BLaER1 treated with 17β-estradiol and CSF1 and Interleukin-3, amounts not matched to agents 10 nM and 100 nM (cell line): Measurements from ENCODE around the gene PPP1R14C.
"Not testable (repeated sequence)": the region's sequence is repeated elsewhere in the genome, so short reads cannot be mapped to it uniquely, and the experiment has no call there.

Experiments used
- H3K27ac ChIP-seq, 11 experiments: shearing (Covaris generic); formaldehyde crosslinking; 2 replicates each; pipeline ENCODE4 v1.8.1; 2022
- H3K27me3 ChIP-seq, 11 experiments: shearing (Covaris generic); formaldehyde crosslinking; 2 replicates each; pipeline ENCODE4 v1.8.1; 2022
- H3K36me3 ChIP-seq, 11 experiments: shearing (Covaris generic); formaldehyde crosslinking; 2 replicates each; pipeline ENCODE4 v1.8.1; 2022
- H3K4me1 ChIP-seq, 10 experiments: shearing (Covaris generic); formaldehyde crosslinking; 2 replicates each; pipeline ENCODE4 v1.8.1; 2022
- H3K4me2 ChIP-seq, 11 experiments: shearing (Covaris generic); formaldehyde crosslinking; 2 replicates each; pipeline ENCODE4 v1.8.1; 2022
- H3K4me3 ChIP-seq, 10 experiments: shearing (Covaris generic); formaldehyde crosslinking; 2 replicates each; pipeline ENCODE4 v1.8.1; 2022
- H3K9ac ChIP-seq, 11 experiments: shearing (Covaris generic); formaldehyde crosslinking; 2 replicates each; pipeline ENCODE4 v1.8.1; 2022
- H3K9me3 ChIP-seq, 11 experiments: shearing (Covaris generic); formaldehyde crosslinking; replicated peaks in 1 of 11; 2 replicates each; pipeline ENCODE4 v1.8.1; 2022
- H4K20me1 ChIP-seq, 11 experiments: shearing (Covaris generic); formaldehyde crosslinking; 2 replicates each; pipeline ENCODE4 v1.8.1; 2022
- Cebpa-rat ChIP-seq, 11 experiments: shearing (Covaris generic); IDR thresholded peaks; 2 replicates each; pipeline ENCODE4 v1.8.1; 2022

The PPP1R14C gene

GRCh38 chr6:150180517-150180916, 37.7 kb downstream of the PPP1R14C start:
- Histone ChIP-seq H4K20me1 (no peaks in the 10 kb centered on the region), H3K4me2 (peak overlapping the region in 2 of 11 experiments; percentile 1 to 4; a peak in 2 of 22 replicates), H3K4me3 (no peak overlapping the region), H3K9me3 (no peaks in the 10 kb centered on the region), H3K4me1 (peaks cover 26 to 49% (median 34%) of the 10 kb centered on the region in 10 experiments), H3K36me3 (no peaks in the 10 kb centered on the region), H3K9ac (no peak overlapping the region), H3K27me3 (no peaks in the 10 kb centered on the region), H3K27ac (no peak overlapping the region)
- no peak for TF ChIP-seq Cebpa-rat (IDR thresholded peaks at IDR 0.05)

GRCh38 chr6:150182460-150183078, 39.7 kb downstream of the PPP1R14C start:
- H3K4me2 ChIP-seq = peak overlapping the region in 3 of 11 experiments; percentile 35 to 69 (median 48); a peak in 5 of 22 replicates
- H3K27ac ChIP-seq = no peak overlapping the region; a peak in 1 of 22 replicates
- H3K36me3 ChIP-seq = no peaks in the 10 kb centered on the region
- no peak for TF ChIP-seq Cebpa-rat (IDR thresholded peaks at IDR 0.05)
- no peak overlapping the region for H3K9ac ChIP-seq
- no peak overlapping the region for H3K4me3 ChIP-seq
- peaks cover 27 to 57% (median 35%) of the 10 kb centered on the region in 10 experiments for H3K4me1 ChIP-seq
- H3K27me3 ChIP-seq = no peaks in the 10 kb centered on the region
- H3K9me3 ChIP-seq = peaks cover 0 to 5% (median 0%) of the 10 kb centered on the region in 11 experiments; a peak in 2 of 22 replicates
- H4K20me1 ChIP-seq = no peaks in the 10 kb centered on the region

DNA sequence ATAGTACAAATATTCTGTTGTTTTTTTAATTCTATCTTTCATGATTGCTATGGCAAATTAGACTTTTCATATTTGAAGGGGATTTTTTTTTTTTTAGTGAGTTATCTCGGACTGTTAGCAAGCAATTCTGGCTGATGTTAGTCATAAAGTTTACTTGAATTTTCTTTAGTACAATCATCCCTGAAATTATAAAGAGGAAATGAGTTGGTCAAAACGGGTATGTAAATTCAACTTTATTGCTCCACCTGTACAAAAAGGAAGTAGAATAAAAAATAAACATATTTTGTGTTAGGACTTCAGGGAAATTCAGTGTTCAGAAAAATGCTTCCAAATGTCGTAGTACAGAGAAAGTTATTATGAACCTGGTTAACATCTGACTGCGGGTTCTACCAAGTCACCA, 40.3 kb downstream of the PPP1R14C start:
- H3K27me3 ChIP-seq = no peaks in the 10 kb centered on the region
- peak overlapping the region in 6 of 11 experiments; percentile 2 to 69 (median 28); a peak in 8 of 22 replicates for H3K4me2 ChIP-seq
- TF ChIP-seq Cebpa-rat (IDR thresholded peaks at IDR 0.05) = no peak
- H3K36me3 ChIP-seq = no peaks in the 10 kb centered on the region
- H4K20me1 ChIP-seq = no peaks in the 10 kb centered on the region
- peaks cover 22 to 57% (median 30%) of the 10 kb centered on the region in 10 experiments for H3K4me1 ChIP-seq
- peak overlapping the region in 2 of 11 experiments; percentile 7 to 15; a peak in 2 of 22 replicates for H3K27ac ChIP-seq
- no peak overlapping the region for H3K9ac ChIP-seq
- no peak overlapping the region for H3K4me3 ChIP-seq
- H3K9me3 ChIP-seq = peaks cover 0 to 5% (median 0%) of the 10 kb centered on the region in 11 experiments; a peak in 2 of 22 replicates

GRCh38 chr6:150183966-150184365, 41.1 kb downstream of the PPP1R14C start:
- TF ChIP-seq Cebpa-rat (IDR thresholded peaks at IDR 0.05) = no peak
- Histone ChIP-seq H3K27ac (peak overlapping the region in 2 of 11 experiments; percentile 7 to 15; a peak in 1 of 22 replicates), H3K36me3 (no peaks in the 10 kb centered on the region), H3K4me1 (peaks cover 20 to 57% (median 28%) of the 10 kb centered on the region in 10 experiments), H3K9me3 (peaks cover 0 to 5% (median 0%) of the 10 kb centered on the region in 11 experiments; a peak in 2 of 22 replicates), H3K4me2 (peak overlapping the region; percentile 43 to 75 (median 63); a peak in 18 of 22 replicates), H3K9ac (no peak overlapping the region), H4K20me1 (no peaks in the 10 kb centered on the region), H3K27me3 (no peaks in the 10 kb centered on the region), H3K4me3 (no peak overlapping the region)

DNA sequence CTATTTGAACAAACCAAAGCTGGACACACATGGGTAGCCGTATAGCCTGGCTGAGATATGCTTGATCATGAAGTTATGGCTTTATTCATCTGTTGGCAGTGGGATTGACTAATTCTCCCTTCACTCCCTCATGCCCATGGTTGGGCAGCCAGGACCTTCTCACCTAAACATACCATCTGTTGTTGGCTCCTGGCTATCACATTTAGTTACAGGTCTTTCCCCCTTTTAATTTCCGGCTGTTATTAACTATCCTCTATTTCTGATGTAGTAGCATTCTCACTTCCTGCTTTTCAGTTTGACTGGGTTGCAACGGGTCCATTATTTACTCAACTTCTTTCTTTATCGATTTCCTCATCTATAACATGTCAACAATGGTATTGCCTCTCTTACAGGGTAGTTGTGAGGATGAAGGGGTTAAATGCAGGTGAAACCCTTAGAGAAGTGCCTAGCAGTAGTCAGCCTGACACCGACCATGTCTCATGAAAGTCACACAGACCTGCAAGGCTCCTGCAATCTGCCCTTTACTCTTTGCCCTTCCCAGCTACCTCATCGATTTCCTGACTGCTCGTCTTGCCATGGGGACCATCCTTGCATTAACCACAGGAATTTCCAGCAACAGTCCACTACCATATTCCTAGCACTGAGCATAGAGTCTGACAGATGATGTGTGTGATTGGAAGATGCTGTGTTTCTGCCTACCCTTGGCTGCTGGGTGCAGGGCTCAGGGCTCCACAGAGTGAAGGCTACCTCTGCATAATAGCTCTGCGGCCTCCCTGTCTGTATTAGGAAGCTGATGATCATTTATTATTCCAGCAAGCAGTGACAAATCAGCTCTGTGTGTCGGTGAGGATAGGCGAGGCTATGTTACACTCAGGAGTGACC, 42.2 kb downstream of the PPP1R14C start:
- Histone ChIP-seq H3K4me1 (peaks cover 20 to 57% (median 28%) of the 10 kb centered on the region in 10 experiments), H4K20me1 (no peaks in the 10 kb centered on the region), H3K9ac (no peak overlapping the region), H3K27me3 (no peaks in the 10 kb centered on the region), H3K27ac (peak overlapping the region in 8 of 11 experiments; percentile 4 to 59 (median 34); a peak in 11 of 22 replicates), H3K4me2 (peak overlapping the region; percentile 43 to 75 (median 63)), H3K9me3 (peaks cover 0 to 5% (median 0%) of the 10 kb centered on the region in 11 experiments; a peak in 2 of 22 replicates), H3K36me3 (no peaks in the 10 kb centered on the region), H3K4me3 (no peak overlapping the region)
- TF ChIP-seq Cebpa-rat (IDR thresholded peaks at IDR 0.05) = no peak

GRCh38 chr6:150185732-150186117, 42.9 kb downstream of the PPP1R14C start:
- TF ChIP-seq Cebpa-rat (IDR thresholded peaks at IDR 0.05) = no peak
- Histone ChIP-seq H3K4me2 (peak overlapping the region; percentile 43 to 75 (median 63); a peak in 20 of 22 replicates), H3K9me3 (peaks cover 0 to 7% (median 0%) of the 10 kb centered on the region in 11 experiments; a peak in 3 of 22 replicates), H3K9ac (no peak overlapping the region), H4K20me1 (no peaks in the 10 kb centered on the region), H3K4me1 (peaks cover 20 to 55% (median 28%) of the 10 kb centered on the region in 10 experiments), H3K4me3 (no peak overlapping the region), H3K27ac (peak overlapping the region in 5 of 11 experiments; percentile 18 to 54 (median 43); a peak in 8 of 22 replicates), H3K36me3 (no peaks in the 10 kb centered on the region), H3K27me3 (no peaks in the 10 kb centered on the region)

DNA sequence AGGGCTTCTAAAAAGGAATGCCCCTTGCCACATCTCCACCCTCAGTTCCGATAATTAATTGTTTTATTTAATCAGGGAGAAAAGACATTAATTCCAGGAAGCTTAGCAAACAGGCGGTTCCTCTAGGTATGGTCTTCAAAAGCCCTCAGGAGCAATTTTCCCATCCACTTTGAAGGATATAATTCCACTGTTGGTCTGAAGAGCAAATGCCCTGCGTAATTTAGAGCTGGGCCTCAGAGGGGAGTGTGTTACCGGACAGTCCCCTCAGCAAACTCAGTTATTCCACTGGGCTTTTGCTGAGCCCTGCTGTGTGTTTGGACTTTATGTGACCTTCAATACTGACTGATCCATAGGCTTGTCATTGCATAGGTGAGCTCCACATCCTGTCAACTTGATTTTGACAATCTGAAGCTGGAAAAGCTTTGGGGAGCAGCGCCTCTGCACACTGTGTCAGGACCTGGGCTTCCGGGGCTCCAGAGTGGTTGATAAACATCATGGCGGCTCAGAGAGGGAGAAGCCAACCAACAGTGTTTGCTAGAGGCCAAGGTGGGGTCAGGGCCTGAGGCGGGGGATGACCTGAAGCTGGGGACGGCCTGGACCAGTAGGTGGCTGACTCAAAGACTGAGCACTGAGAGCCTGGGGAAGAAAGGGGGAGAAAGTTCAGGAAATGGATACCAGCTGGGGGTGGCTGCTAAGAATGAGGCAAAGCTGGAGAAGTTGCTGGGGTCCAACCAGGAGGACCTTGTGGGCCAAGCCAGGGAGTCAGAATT, 43.5 kb downstream of the PPP1R14C start:
- Histone ChIP-seq H3K36me3 (no peaks in the 10 kb centered on the region), H3K27ac (peak overlapping the region in 3 of 11 experiments; percentile 18 to 54 (median 49); a peak in 3 of 22 replicates), H4K20me1 (no peaks in the 10 kb centered on the region), H3K27me3 (no peaks in the 10 kb centered on the region), H3K9ac (no peak overlapping the region), H3K4me3 (no peak overlapping the region), H3K4me1 (peaks cover 20 to 49% (median 28%) of the 10 kb centered on the region in 10 experiments), H3K9me3 (peaks cover 0 to 13% (median under 1%) of the 10 kb centered on the region in 11 experiments; a peak in 3 of 22 replicates), H3K4me2 (peak overlapping the region in 7 of 11 experiments; percentile 52 to 70 (median 69); a peak in 8 of 22 replicates)
- TF ChIP-seq Cebpa-rat (IDR thresholded peaks at IDR 0.05) = no peak

- H3K4me1 ChIP-seq = peaks cover 20 to 40% (median 28%) of the 10 kb centered on the region in 10 experiments
- H3K4me2 ChIP-seq, H4K20me1 ChIP-seq, H3K9ac ChIP-seq, H3K4me3 ChIP-seq, H3K36me3 ChIP-seq, H3K27ac ChIP-seq, H3K27me3 ChIP-seq: not testable (repeated sequence)
- peaks cover 3 to 24% (median 12%) of the 10 kb centered on the region in 11 experiments; a peak in 19 of 22 replicates for H3K9me3 ChIP-seq
Observed at GRCh38 chr6:150187433-150187832, 44.6 kb downstream of the PPP1R14C start.
